Vagina (tissue), 2 donors: ENCODE measurements around the gene CFC1.
"Not testable (repeated sequence)": the region's sequence is repeated elsewhere in the genome, so short reads cannot be mapped to it uniquely, and the experiment has no call there.

Source experiments
- POLR2A ChIP-seq, 2 donors: fragments of 450-650 bp; IDR thresholded peaks; one replicate each; pipeline ENCODE4 v1.6.1; 2017; ENCODE audit warnings: antibody characterized with exemption in 2 of 2, mild to moderate bottlenecking in 2 of 2, moderate library complexity in 2 of 2
- POLR2AphosphoS5 ChIP-seq, 2 donors: sonication (generic); formaldehyde crosslinking; IDR thresholded peaks; one replicate each; pipeline ENCODE4 v1.9.0; 2017; ENCODE audit warnings: antibody characterized with exemption in 2 of 2, mild to moderate bottlenecking in 2 of 2, low read depth in 1 of 2; ENCODE audit not compliant: insufficient read depth in 1 of 2
- TF ChIP-seq, protein P1 (sequence below), 3 experiments: fragments of 450-650 bp in 2 of 3; fragments of 200-600 bp in 1 of 3; sonication (generic) in 1 of 3; IDR thresholded peaks; one replicate each; pipeline ENCODE4 v1.5.1; 2017 to 2019; ENCODE audit warnings: antibody characterized with exemption in 3 of 3, mild to moderate bottlenecking in 2 of 3, moderate library complexity in 2 of 3

DNA sequence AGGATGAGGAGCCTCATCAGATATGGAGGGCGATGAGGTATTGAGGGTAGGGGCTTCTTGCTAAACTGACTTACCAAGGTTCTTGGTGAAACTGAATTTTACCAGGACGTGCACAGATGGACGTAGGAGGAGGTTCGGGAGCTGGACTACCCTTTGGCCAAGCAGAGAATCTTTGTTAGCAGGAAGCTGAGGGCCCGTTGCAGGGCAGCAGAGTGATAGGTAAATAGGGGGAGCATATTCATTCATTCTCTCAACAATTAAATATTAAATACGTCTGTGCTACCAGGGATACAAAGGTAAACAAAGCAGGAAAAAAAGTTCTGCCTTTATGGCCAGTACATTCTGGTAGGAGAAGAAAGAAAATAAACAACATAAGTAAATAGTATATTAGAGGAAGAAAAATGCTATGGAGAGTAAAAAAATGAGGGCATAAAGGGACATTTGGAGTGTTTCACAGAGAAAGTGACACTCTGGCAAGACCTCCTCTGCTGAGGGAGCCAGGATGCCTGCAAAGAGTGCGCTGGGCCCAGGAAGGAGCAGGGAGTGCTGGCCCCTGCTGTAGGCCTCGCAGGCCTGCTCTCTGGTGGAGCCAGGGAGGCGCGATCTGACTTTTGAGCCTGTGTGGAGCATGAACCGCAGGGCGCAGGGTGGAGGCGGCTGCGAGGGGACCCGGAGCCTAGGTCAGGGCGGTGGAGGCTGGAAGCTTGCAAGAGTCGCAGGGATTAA lies 9.1 kb upstream of the CFC1 start:
- TF ChIP-seq, protein P1, sequence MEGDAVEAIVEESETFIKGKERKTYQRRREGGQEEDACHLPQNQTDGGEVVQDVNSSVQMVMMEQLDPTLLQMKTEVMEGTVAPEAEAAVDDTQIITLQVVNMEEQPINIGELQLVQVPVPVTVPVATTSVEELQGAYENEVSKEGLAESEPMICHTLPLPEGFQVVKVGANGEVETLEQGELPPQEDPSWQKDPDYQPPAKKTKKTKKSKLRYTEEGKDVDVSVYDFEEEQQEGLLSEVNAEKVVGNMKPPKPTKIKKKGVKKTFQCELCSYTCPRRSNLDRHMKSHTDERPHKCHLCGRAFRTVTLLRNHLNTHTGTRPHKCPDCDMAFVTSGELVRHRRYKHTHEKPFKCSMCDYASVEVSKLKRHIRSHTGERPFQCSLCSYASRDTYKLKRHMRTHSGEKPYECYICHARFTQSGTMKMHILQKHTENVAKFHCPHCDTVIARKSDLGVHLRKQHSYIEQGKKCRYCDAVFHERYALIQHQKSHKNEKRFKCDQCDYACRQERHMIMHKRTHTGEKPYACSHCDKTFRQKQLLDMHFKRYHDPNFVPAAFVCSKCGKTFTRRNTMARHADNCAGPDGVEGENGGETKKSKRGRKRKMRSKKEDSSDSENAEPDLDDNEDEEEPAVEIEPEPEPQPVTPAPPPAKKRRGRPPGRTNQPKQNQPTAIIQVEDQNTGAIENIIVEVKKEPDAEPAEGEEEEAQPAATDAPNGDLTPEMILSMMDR (IDR thresholded peaks at IDR 0.05): not testable (repeated sequence)
- TF ChIP-seq POLR2A (IDR thresholded peaks at IDR 0.05); POLR2AphosphoS5 (IDR thresholded peaks at IDR 0.05; ENCODE audit: insufficient read depth in 1 of 2, low read depth in 1 of 2): not testable (repeated sequence)
